ENCODE data around the gene DPP6. TPM values are rescaled to one million over a fixed set of nuclear protein-coding genes. Genes with fewer than 3 reads are reported as not detected.

Gene DPP6
- total RNA-seq, 1 experiment from 2014 or later, result 7.9 TPM

GRCh38 chr7:154690411-154690810, 638.2 kb downstream of the DPP6 start:
- in situ Hi-C loops (cut with HindIII; ENCODE audit: low sequenced_read_pairs), result no loop called here
- no peak for DNase-seq (ENCODE audit: low spot score)

- DNase-seq (ENCODE audit: low spot score), result no peak
- in situ Hi-C loops (cut with HindIII; ENCODE audit: low sequenced_read_pairs), result no loop called here
Observed at GRCh38 chr7:154693661-154694060, 641.5 kb downstream of the DPP6 start.

GRCh38 chr7:154695836-154696235, 643.6 kb downstream of the DPP6 start:
- no peak for DNase-seq (ENCODE audit: low spot score)
- in situ Hi-C loops (cut with HindIII; ENCODE audit: low sequenced_read_pairs), result no loop called here

GRCh38 chr7:154696556-154696955, 644.4 kb downstream of the DPP6 start:
- in situ Hi-C loops (cut with HindIII; ENCODE audit: low sequenced_read_pairs), result no loop called here
- no peak for DNase-seq (ENCODE audit: low spot score)

- in situ Hi-C loops (cut with HindIII; ENCODE audit: low sequenced_read_pairs), result no loop called here
- DNase-seq (ENCODE audit: low spot score), result no peak
Observed at GRCh38 chr7:154698726-154699291, 646.6 kb downstream of the DPP6 start.

GRCh38 chr7:154699417-154699816, 647.2 kb downstream of the DPP6 start:
- no peak for DNase-seq (ENCODE audit: low spot score)
- in situ Hi-C loops (cut with HindIII; ENCODE audit: low sequenced_read_pairs), result no loop called here

- in situ Hi-C loops (cut with HindIII; ENCODE audit: low sequenced_read_pairs), result no loop called here
- DNase-seq (ENCODE audit: low spot score), result no peak
Observed at GRCh38 chr7:154709840-154710520, 657.8 kb downstream of the DPP6 start.

GRCh38 chr7:154720016-154720415, 667.8 kb downstream of the DPP6 start:
- in situ Hi-C loops (cut with HindIII; ENCODE audit: low sequenced_read_pairs), result no loop called here
- DNase-seq (ENCODE audit: low spot score), result peak; percentile 69

GRCh38 chr7:154721086-154721485, 668.9 kb downstream of the DPP6 start:
- DNase-seq (ENCODE audit: low spot score), result no peak
- in situ Hi-C loops (cut with HindIII; ENCODE audit: low sequenced_read_pairs), result no loop called here

- in situ Hi-C loops (cut with HindIII; ENCODE audit: low sequenced_read_pairs), result no loop called here
- no peak for DNase-seq (ENCODE audit: low spot score)
Observed at GRCh38 chr7:154726368-154726767, 674.2 kb downstream of the DPP6 start.

GRCh38 chr7:154729056-154729455, 676.9 kb downstream of the DPP6 start:
- no peak for DNase-seq (ENCODE audit: low spot score)
- in situ Hi-C loops (cut with HindIII; ENCODE audit: low sequenced_read_pairs), result no loop called here

GRCh38 chr7:154735766-154736165, 683.6 kb downstream of the DPP6 start:
- no peak for DNase-seq (ENCODE audit: low spot score)
- in situ Hi-C loops (cut with HindIII; ENCODE audit: low sequenced_read_pairs), result no loop called here

- no peak for DNase-seq (ENCODE audit: low spot score)
- in situ Hi-C loops (cut with HindIII; ENCODE audit: low sequenced_read_pairs), result no loop called here
Observed at GRCh38 chr7:154736389-154736788, 684.2 kb downstream of the DPP6 start.

GRCh38 chr7:154738216-154738615, 686.0 kb downstream of the DPP6 start:
- in situ Hi-C loops (cut with HindIII; ENCODE audit: low sequenced_read_pairs), result no loop called here
- DNase-seq (ENCODE audit: low spot score), result no peak

GRCh38 chr7:154741131-154741530, 688.9 kb downstream of the DPP6 start:
- DNase-seq (ENCODE audit: low spot score), result no peak
- in situ Hi-C loops (cut with HindIII; ENCODE audit: low sequenced_read_pairs), result no loop called here

- no peak for DNase-seq (ENCODE audit: low spot score)
- in situ Hi-C loops (cut with HindIII; ENCODE audit: low sequenced_read_pairs), result no loop called here
Observed at GRCh38 chr7:154743206-154743605, 691.0 kb downstream of the DPP6 start.

- peak; percentile 65 for DNase-seq (ENCODE audit: low spot score)
Observed at GRCh38 chr7:154744256-154744860, 692.2 kb downstream of the DPP6 start.

GRCh38 chr7:154744861-154745258, 692.7 kb downstream of the DPP6 start:
- peak; percentile 18 for DNase-seq (ENCODE audit: low spot score)
- in situ Hi-C loops (cut with HindIII; ENCODE audit: low sequenced_read_pairs), result no loop called here

More at GRCh38 chr7:154744256-154744860, 692.2 kb downstream of the DPP6 start:
- in situ Hi-C loops (cut with HindIII; ENCODE audit: low sequenced_read_pairs), result no loop called here

GRCh38 chr7:154746571-154747360, 694.6 kb downstream of the DPP6 start:
- DNase-seq (ENCODE audit: low spot score), result peak; percentile 25
- in situ Hi-C loops (cut with HindIII; ENCODE audit: low sequenced_read_pairs), result no loop called here
